ENCODE data around the gene GNLY.

- TF ChIP-seq EZH2 (IDR thresholded peaks at IDR 0.05) (no peak), CTCF (IDR thresholded peaks at IDR 0.05) (no peak)
Measured at GRCh38 chr2:85713836-85714235, 19.7 kb downstream of the GNLY start.
